IMR-90 (cell line): ENCODE measurements around the gene AIP. TPM values are rescaled to one million over a fixed set of nuclear protein-coding genes. Genes with fewer than 3 reads are reported as not detected.

Source experiments
- ATAC-seq: fragments of 200-7000 bp; cut with Tn5 transposase; 2 replicates; pipeline ENCODE4 v1.9.1; 2020; ENCODE audit warnings: low read depth, mild to moderate bottlenecking, moderate library complexity
- BruUV-seq: library from RNA; stranded (reverse); fragments of 400-500 nt; replicated peaks from 2 replicates; lab custom pipeline; 2021; lab: Mats Ljungman, UMichigan
- CTCF ChIA-PET: fragments of 300-600 bp; formaldehyde crosslinking; extraction: SDS; loops from one replicate; lab custom pipeline; 2021; ENCODE audit warnings: antibody characterized with exemption; lab: Yijun Ruan, JAX
- POLR2A ChIA-PET: fragments of 300-600 bp; sonication (Branson Sonifier 250); formaldehyde crosslinking; loops from one replicate; lab custom pipeline; 2022; ENCODE audit warnings: antibody characterized with exemption; ENCODE audit not compliant: unreplicated experiment; lab: Charles Lee
- DNase-seq: peaks from one replicate; pipeline ENCODE4 v3.0.0; 2013
- H2AFZ ChIP-seq: replicated peaks from 2 replicates; pipeline ENCODE3; 2013; ENCODE audit warnings: low read length, mild to moderate bottlenecking; ENCODE audit not compliant: poor library complexity
- H2AK5ac ChIP-seq: 2 replicates; pipeline ENCODE4 v1.6.1; 2013; ENCODE audit warnings: low read depth, low read length, inconsistent platforms
- H2AK9ac ChIP-seq: replicated peaks from 2 replicates; pipeline ENCODE3; 2013; ENCODE audit warnings: mild to moderate bottlenecking, low read depth, low read length, moderate library complexity; ENCODE audit not compliant: poor library complexity
- H2BK120ac ChIP-seq: 2 replicates; pipeline ENCODE4 v1.6.1; 2013; ENCODE audit warnings: low read depth, low read length, inconsistent platforms
- H2BK15ac ChIP-seq: 3 replicates; pipeline ENCODE4 v1.6.1; 2013; ENCODE audit warnings: low read depth, low read length, inconsistent platforms
- H2BK20ac ChIP-seq: 2 replicates; pipeline ENCODE4 v1.6.1; 2013; ENCODE audit warnings: low read depth, mild to moderate bottlenecking, inconsistent platforms, low read length, moderate library complexity
- H2BK5ac ChIP-seq: 2 replicates; pipeline ENCODE4 v1.6.1; 2013; ENCODE audit warnings: mild to moderate bottlenecking, low read depth, low read length, inconsistent platforms; ENCODE audit not compliant: poor library complexity, severe bottlenecking
- H3K14ac ChIP-seq: replicated peaks from 2 replicates; pipeline ENCODE4 v1.6.1; 2013; ENCODE audit warnings: low read depth, low read length, inconsistent platforms
- H3K18ac ChIP-seq: 2 replicates; pipeline ENCODE4 v1.6.1; 2013; ENCODE audit warnings: low read depth, low read length, control low read depth
- H3K23ac ChIP-seq: 2 replicates; pipeline ENCODE4 v1.6.1; 2013; ENCODE audit warnings: low read depth, low read length, inconsistent platforms
- H3K27ac ChIP-seq: 2 replicates; pipeline ENCODE4 v1.5.1; 2013; ENCODE audit warnings: mild to moderate bottlenecking, control low read depth, low read length; ENCODE audit not compliant: insufficient read depth
- H3K27me3 ChIP-seq: 2 replicates; pipeline ENCODE4 v1.6.1; 2013; ENCODE audit warnings: low read length; ENCODE audit not compliant: control insufficient read depth, insufficient read depth
- H3K36me3 ChIP-seq: 2 replicates; pipeline ENCODE4 v1.6.1; 2013; ENCODE audit warnings: low read length, mixed read lengths; ENCODE audit not compliant: control insufficient read depth, insufficient read depth
- H3K4ac ChIP-seq: 2 replicates; pipeline ENCODE4 v1.6.1; 2013; ENCODE audit warnings: low read depth, low read length, inconsistent platforms
- H3K4me1 ChIP-seq: 2 replicates; pipeline ENCODE4 v1.6.1; 2013; ENCODE audit warnings: low read length, mixed read lengths; ENCODE audit not compliant: control insufficient read depth, insufficient read depth
- H3K4me2 ChIP-seq: 2 replicates; pipeline ENCODE4 v1.6.1; 2013; ENCODE audit warnings: low read depth, mild to moderate bottlenecking, control low read depth, low read length, moderate library complexity
- H3K4me3 ChIP-seq: 2 replicates; pipeline ENCODE4 v1.5.1; 2013; ENCODE audit warnings: low read depth, mild to moderate bottlenecking, control low read depth, low read length, moderate library complexity; ENCODE audit not compliant: insufficient read depth
- H3K56ac ChIP-seq: 2 replicates; pipeline ENCODE4 v1.6.1; 2013; ENCODE audit warnings: low read length, inconsistent platforms; ENCODE audit not compliant: insufficient read depth; ENCODE audit errors: extremely low read depth
- H3K79me1 ChIP-seq, 2 experiments: 2 replicates each; pipeline ENCODE4 v1.6.1; 2013; ENCODE audit warnings: low read length in 2 of 2, inconsistent platforms in 1 of 2, low read depth in 1 of 2
- H3K9ac ChIP-seq: 2 replicates; pipeline ENCODE4 v1.6.1; 2013; ENCODE audit warnings: low read depth, low read length, control low read depth
- H3K9me1 ChIP-seq: 2 replicates; pipeline ENCODE4 v1.6.1; 2013; ENCODE audit warnings: low read length, inconsistent platforms; ENCODE audit not compliant: insufficient read depth
- H3K9me3 ChIP-seq: 2 replicates; pipeline ENCODE4 v1.6.1; 2013; ENCODE audit warnings: low read length; ENCODE audit not compliant: control insufficient read depth, insufficient read depth
- H4K20me1 ChIP-seq: 2 replicates; pipeline ENCODE4 v1.6.1; 2013; ENCODE audit warnings: low read length, inconsistent platforms; ENCODE audit not compliant: insufficient read depth
- H4K5ac ChIP-seq: 2 replicates; pipeline ENCODE4 v1.6.1; 2013; ENCODE audit warnings: mild to moderate bottlenecking, low read depth, low read length, control low read depth
- H4K8ac ChIP-seq, 2 experiments: 2 replicates each; pipeline ENCODE4 v1.6.1; 2013; ENCODE audit warnings: low read depth in 2 of 2, low read length in 2 of 2, control low read depth in 1 of 2, inconsistent platforms in 1 of 2
- H4K91ac ChIP-seq: 2 replicates; pipeline ENCODE4 v1.6.1; 2013; ENCODE audit warnings: low read depth, low read length, inconsistent platforms; ENCODE audit not compliant: insufficient read depth
- BHLHE40 ChIP-seq: fragments of 150-350 bp; IDR thresholded peaks from 2 replicates; pipeline ENCODE4 v1.6.1; 2016; ENCODE audit warnings: mild to moderate bottlenecking, low read depth, low read length
- CEBPB ChIP-seq: IDR thresholded peaks from 2 replicates; pipeline ENCODE4 v1.6.1; 2012; ENCODE audit warnings: low read depth, low read length, improper control_type of control experiment
- CHD1 ChIP-seq: IDR thresholded peaks from 2 replicates; pipeline ENCODE4 v1.6.1; 2012; ENCODE audit warnings: low read depth, low read length, improper control_type of control experiment
- CTCF ChIP-seq: conservative IDR thresholded peaks from 2 replicates; pipeline ENCODE4 v1.5.1; 2012; ENCODE audit warnings: mild to moderate bottlenecking, low read depth, low read length, improper control_type of control experiment
- ELK1 ChIP-seq: fragments of 150-350 bp; IDR thresholded peaks from 2 replicates; pipeline ENCODE4 v1.6.1; 2016; ENCODE audit warnings: low read depth, mild to moderate bottlenecking, low read length, moderate library complexity, borderline replicate concordance
- MAZ ChIP-seq: IDR thresholded peaks from 2 replicates; pipeline ENCODE4 v1.6.1; 2012; ENCODE audit warnings: low read depth, mild to moderate bottlenecking, low read length, improper control_type of control experiment, moderate library complexity, borderline replicate concordance
- MXI1 ChIP-seq: IDR thresholded peaks from 2 replicates; pipeline ENCODE4 v1.6.1; 2012; ENCODE audit warnings: low read depth, mild to moderate bottlenecking, low read length, moderate library complexity, borderline replicate concordance
- NFE2L2 ChIP-seq: fragments of 150-350 bp; IDR thresholded peaks from 2 replicates; pipeline ENCODE4 v1.6.1; 2016; ENCODE audit warnings: low read depth, mild to moderate bottlenecking, low read length
- POLR2A ChIP-seq: IDR thresholded peaks from 2 replicates; pipeline ENCODE4 v1.6.1; 2012; ENCODE audit warnings: mild to moderate bottlenecking, low read depth, low read length
- RAD21 ChIP-seq: IDR thresholded peaks from 2 replicates; pipeline ENCODE4 v1.6.1; 2012; ENCODE audit warnings: low read length, improper control_type of control experiment
- RCOR1 ChIP-seq: IDR thresholded peaks from 2 replicates; pipeline ENCODE4 v1.6.1; 2012; ENCODE audit warnings: mild to moderate bottlenecking, low read length, improper control_type of control experiment; ENCODE audit not compliant: insufficient replicate concordance
- RFX5 ChIP-seq: IDR thresholded peaks from 2 replicates; pipeline ENCODE4 v1.8.0; 2012; ENCODE audit warnings: low read depth, mild to moderate bottlenecking, low read length, moderate library complexity
- USF2 ChIP-seq: fragments of 150-350 bp; IDR thresholded peaks from 2 replicates; pipeline ENCODE4 v1.6.1; 2017; ENCODE audit warnings: mild to moderate bottlenecking, antibody characterized with exemption, low read length, low read depth
- WGBS, 2 experiments: methylation state at CpG; one replicate each; pipeline versions ENCODE4 v1.1.5 to v1.1.7; 2013; ENCODE audit warnings: missing lambda C conversion rate in 2 of 2; ENCODE audit not compliant: insufficient read length in 1 of 2; ENCODE audit errors: extremely low coverage in 2 of 2; 5-methylcytosine and 5-hydroxymethylcytosine counted together
- dilution Hi-C: fragments of 300-500 bp; cut with HindIII; formaldehyde crosslinking; loops from one replicate; pipeline ENCODE4 v1.14.3; 2018; ENCODE audit warnings: low sequenced_read_pairs; ENCODE audit not compliant: unreplicated experiment
- in situ Hi-C: fragments of 300-500 bp; cut with MboI; formaldehyde crosslinking; loops from 3 replicates; pipeline ENCODE4 v1.14.3; 2019; ENCODE audit warnings: low sequenced_read_pairs, inconsistent platforms, mixed read lengths
- intact Hi-C: fragments of 100-400 bp; cut with micrococcal nuclease; formaldehyde crosslinking; loops from 2 replicates; pipeline ENCODE4 v1.10.0; 2022
- polyA plus RNA-seq, 3 experiments: library from polyadenylated mRNA; depleted of rRNA; stranded (reverse); fragments of >200 nt; gene quantifications; 2 replicates each; pipeline ENCODE4 v1.2.3, GENCODE V29; 2012; ENCODE audit warnings: low replicate concordance in 1 of 3
- total RNA-seq: library from RNA; depleted of rRNA; stranded (reverse); fragments of >200 nt; gene quantifications from 2 replicates; pipeline ENCODE4 v1.2.3, GENCODE V29; 2012

Gene AIP
- total and polyA plus RNA-seq, 2 of the 4 experiments (the other 2 are of a cell fraction) = 95.5 to 122 TPM

- H2BK5ac ChIP-seq = no peak overlapping the region
- no peak overlapping the region for H3K23ac ChIP-seq
- H3K4me1 ChIP-seq = no peaks in the 10 kb centered on the region
- H3K14ac ChIP-seq = no peak overlapping the region
- H4K91ac ChIP-seq = no peak overlapping the region
- TF ChIP-seq USF2 (no peak), BHLHE40 (no peak), POLR2A (no peak), CHD1 (no peak), RCOR1 (no peak), MAZ (no peak), CTCF (no peak), RAD21 (no peak), CEBPB (no peak), MXI1 (no peak), RFX5 (no peak), ELK1 (no peak), NFE2L2 (no peak)
- BruUV-seq = no TSS peak
- in situ Hi-C loops = no loop called here
- dilution Hi-C loops = no loop called here
- no peaks in the 10 kb centered on the region; the same call in none of the 2 replicates for H4K20me1 ChIP-seq
- no peak overlapping the region for H3K4me2 ChIP-seq
- ATAC-seq = no peak
- H3K27ac ChIP-seq = no peak overlapping the region
- H3K4ac ChIP-seq = no peak overlapping the region
- no peak overlapping the region for H2AK5ac ChIP-seq
- no peak overlapping the region for H3K9ac ChIP-seq
- no peaks in the 10 kb centered on the region for H3K27me3 ChIP-seq
- intact Hi-C loops = no loop called here
- H4K8ac ChIP-seq = no peak overlapping the region
- DNase-seq = no peak
- no peaks in the 10 kb centered on the region for H3K9me3 ChIP-seq
- H3K4me3 ChIP-seq = no peak overlapping the region
- no peak overlapping the region for H2BK15ac ChIP-seq
- no peak overlapping the region for H2BK120ac ChIP-seq
- H3K9me1 ChIP-seq = no peaks in the 10 kb centered on the region
- no peak overlapping the region for H2AK9ac ChIP-seq
- H3K56ac ChIP-seq = no peak overlapping the region
- POLR2A ChIA-PET = no interaction called here
- H2AFZ ChIP-seq = no peak overlapping the region
- peaks cover 0 to 6% of the 10 kb centered on the region in 2 experiments; a peak in 1 of 4 replicates for H3K79me1 ChIP-seq
- no peak overlapping the region for H4K5ac ChIP-seq
- no peak overlapping the region for H2BK20ac ChIP-seq
- H3K18ac ChIP-seq = no peak overlapping the region
- 96% methylated on average over 30 of the region's 38 CpGs; no CpG with 5 or more reads in 1 of the 2 experiments for WGBS, 2 experiments
- H3K36me3 ChIP-seq = peaks cover 59% of the 10 kb centered on the region
- CTCF ChIA-PET = no interaction called here
Observed at GRCh38 chr11:67435727-67436458, 46.9 kb upstream of the AIP start.
